Measurements from ENCODE around the gene PPP2R5D. TPM values are rescaled to one million over a fixed set of nuclear protein-coding genes. Genes with fewer than 3 reads are reported as not detected.
"Not testable (repeated sequence)": the region's sequence is repeated elsewhere in the genome, so short reads cannot be mapped to it uniquely, and the experiment has no call there.

Gene PPP2R5D
- total RNA-seq, 1 experiment from 2014 or later, result 94.2 TPM

DNA sequence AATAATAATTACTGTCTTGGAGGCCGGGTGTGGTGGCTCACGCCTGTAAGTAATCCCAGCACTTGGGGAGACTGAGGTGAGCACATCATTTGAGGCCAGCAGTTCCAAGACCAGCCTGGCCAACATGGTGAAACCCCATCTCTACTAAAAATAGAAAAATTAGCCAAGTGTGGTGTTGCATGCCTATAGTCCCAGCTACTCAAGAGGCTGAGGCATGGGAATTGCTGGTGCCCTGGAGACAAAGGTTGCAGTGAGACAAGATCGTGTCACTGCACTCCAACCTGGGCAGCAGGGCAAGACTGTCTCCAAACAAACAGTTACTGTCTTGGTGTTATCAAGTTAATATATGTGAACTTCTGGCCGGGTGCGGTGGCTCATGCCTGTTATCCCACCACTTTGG, 42.0 kb downstream of the PPP2R5D start:
- no peak for DNase-seq (ENCODE audit: low read depth)

DNA sequence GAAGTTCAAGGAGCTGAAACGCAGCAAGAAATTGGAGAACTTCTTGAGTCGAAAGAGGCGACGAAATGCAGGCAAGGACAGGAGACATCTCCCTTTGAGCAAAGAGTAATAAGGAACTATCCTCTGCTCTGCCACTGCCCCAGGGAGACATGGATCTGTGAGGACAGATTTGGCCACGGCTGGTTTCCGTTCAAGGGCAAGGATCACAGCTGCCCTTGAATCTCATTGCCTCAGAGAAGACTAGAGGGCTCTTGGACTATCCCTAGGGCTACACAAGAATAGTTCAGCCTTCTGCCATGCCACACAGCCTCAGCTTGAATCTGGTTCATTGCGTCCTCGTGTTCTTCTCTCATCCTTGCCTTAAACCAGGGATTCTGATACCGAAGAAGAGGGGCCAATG, 44.8 kb downstream of the PPP2R5D start:
- no peak for DNase-seq (ENCODE audit: low read depth)

DNA sequence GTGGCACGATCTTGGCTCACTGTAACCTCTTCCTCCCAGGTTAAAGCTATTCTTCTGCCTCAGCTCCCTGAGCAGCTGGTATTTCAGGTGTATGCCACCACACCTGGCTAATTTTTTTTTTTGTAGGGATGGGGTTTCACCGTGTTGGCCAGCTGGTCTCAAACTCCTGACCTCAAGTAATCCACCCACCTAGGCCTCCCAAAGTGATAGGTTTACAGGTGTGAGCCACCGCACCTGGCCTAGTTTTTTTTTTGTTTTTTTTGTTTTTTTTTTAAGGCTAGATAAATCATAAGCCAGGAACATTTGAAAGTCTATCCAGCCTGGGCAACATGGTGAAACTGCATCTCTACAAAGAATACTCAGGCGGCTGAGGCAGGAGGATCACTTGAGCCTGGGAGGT, 48.0 kb downstream of the PPP2R5D start:
- no peak for DNase-seq (ENCODE audit: low read depth)

DNA sequence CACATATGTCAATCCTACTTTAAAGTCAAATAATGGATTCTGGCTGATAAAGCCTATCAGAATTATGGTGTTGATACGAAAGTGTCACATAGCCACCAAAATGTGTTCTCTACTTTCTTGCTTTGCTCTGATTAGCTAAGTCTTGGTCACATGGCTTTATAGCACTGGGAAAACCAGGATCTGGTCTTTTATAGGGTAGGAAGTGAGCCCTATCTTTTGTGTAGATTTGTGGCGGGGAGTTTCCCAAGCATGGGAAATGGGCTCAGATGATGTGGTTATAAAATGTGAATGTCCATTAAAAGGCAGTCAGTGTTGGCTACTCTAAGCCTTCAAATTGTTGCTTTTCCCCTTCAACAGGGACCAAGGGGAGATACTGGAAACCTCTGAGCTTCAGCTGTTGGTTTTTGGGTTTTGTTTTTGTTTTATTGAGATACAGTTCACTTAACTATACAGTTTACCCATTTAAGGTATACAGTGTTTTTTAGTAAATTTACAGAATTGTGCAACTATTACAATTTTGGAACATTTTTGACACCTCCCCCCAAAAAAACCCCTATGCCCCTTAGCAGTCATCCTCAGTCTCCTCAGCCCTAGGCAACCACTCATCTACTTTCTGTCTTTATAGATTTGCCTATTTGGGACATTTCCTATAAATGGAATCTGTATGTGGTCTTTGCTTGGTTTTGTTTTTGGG, 49.3 kb downstream of the PPP2R5D start:
- DNase-seq (ENCODE audit: low read depth), result no peak

DNA sequence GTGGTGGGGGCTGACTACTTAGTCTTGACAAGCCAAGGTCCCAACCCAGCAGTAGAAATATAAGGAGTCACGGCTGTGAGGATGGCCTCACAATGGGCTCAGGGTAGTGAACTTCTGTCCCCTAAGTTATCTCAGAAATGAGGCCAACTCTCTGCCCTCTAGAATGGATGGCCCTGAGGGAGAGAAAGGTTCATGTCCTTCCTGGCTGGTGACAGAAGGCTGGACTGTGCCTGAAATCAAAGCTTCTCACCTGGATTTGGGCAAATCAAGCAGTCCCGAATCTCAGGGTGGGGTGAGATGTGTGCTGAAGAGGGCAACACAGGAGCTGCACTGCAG, 49.8 kb downstream of the PPP2R5D start:
- no peak for DNase-seq (ENCODE audit: low read depth)

DNA sequence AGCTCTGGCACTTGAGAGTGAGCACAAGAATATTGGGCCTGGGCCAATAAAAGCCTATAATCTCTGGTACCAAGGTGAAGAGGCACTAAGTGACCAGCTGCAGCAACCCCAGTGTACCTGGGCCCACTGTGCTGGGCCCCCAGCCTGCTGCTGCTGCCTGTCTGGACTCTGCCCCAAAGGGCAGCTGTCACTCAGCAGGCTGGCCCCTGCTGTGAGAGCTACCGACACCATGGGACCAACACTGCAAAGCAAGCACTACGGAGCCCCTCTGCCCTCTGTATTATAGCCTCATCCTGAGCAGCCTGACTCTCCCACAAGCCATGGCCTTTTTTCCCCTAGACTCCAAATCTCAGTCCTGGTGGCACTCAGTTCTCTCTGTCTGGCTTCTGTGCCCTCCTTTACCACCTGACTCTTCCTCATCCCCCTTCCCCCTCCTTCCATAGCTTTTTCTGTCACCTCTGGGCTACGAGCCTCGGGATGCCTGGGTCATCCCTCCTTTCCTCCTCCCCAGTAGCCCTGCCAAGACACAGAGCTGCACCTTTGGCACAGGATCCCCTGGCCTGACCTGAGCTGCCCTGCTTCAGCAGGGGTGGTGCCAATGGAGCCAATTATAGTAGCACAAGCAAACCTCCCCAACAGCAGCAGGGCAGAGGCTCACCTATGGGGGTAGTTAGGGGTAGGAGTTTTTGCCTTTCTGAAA, 51.3 kb downstream of the PPP2R5D start:
- no peak for DNase-seq (ENCODE audit: low read depth)

DNA sequence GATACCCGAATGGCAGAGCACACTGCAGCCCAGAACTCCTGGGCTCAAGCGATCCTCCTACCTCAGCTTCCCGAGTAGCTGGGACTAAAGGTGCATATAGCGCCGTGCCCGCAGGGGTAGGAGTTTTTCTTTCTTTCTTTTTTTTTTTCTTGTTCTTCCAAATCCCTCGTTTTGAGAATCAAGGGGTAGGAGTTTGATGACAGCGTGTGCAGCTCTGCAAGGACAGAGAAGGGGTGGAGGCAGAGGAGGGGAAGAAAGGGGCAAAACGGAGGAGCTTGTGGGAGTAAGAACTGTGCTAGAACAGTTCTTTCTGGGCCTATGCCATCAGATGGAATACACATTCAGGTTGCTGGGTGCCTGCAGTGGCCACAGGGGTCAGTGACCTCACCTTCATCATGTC, 52.3 kb downstream of the PPP2R5D start:
- no peak for DNase-seq (ENCODE audit: low read depth)

DNA sequence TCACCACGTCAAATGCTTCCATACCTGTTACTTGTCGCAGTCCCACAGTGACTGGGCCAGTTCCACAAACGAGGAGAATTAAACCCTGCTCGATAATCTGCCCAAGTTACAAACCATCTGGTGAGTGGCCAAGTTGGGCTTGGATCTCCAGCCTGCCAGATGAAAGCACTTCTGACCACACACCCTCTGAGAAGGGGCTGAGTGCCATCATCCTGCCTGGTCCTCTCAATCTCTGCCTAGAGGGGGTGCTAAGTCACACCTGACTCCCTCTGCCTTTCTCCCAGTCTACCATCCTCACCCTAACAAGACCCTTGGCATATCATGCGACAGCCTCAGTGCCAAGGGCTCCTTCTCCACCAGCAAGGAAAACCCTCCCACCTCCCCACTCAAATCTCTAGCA, 52.8 kb downstream of the PPP2R5D start:
- DNase-seq (ENCODE audit: low read depth), result no peak

DNA sequence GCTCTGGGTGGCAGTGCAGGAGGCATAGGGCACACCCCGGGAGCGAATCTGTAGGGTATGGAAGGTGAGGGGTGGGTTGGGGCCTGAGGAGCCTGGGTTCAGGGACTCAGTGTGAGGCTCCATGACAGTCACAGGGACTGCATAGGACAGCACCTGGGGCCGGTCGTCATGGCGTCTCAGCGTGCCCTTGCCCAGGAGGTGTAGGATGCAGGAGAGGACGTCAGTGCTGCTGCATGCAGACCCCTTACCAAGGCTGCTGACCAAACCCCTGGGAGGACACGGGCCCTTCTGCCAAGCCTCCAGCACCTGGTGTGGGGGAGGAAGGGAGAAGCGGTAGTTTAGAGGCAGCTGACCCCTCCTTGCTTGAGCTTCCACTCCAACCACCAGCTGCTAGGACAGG, 53.3 kb downstream of the PPP2R5D start:
- DNase-seq (ENCODE audit: low read depth), result no peak

DNA sequence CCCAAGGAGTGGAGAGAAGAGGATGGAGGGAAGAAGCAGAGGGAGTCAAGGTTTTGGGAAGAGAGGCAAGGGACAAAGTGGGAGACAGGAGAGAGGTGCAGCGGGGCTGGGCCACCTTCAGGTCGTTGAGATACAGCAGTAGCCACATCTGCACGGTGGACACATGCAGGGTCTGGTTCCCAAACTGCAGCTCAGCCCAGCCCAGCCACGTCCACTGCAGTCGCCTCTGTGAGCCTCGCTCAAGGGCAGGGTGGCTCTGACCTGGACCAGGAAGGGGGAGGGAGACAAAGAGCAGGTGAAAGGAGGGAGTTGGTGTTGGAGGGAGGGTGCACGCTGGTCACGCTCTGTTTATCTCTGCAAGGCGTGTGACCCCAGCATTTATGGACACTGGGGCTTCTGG, 54.4 kb downstream of the PPP2R5D start:
- DNase-seq (ENCODE audit: low read depth), result no peak

DNA sequence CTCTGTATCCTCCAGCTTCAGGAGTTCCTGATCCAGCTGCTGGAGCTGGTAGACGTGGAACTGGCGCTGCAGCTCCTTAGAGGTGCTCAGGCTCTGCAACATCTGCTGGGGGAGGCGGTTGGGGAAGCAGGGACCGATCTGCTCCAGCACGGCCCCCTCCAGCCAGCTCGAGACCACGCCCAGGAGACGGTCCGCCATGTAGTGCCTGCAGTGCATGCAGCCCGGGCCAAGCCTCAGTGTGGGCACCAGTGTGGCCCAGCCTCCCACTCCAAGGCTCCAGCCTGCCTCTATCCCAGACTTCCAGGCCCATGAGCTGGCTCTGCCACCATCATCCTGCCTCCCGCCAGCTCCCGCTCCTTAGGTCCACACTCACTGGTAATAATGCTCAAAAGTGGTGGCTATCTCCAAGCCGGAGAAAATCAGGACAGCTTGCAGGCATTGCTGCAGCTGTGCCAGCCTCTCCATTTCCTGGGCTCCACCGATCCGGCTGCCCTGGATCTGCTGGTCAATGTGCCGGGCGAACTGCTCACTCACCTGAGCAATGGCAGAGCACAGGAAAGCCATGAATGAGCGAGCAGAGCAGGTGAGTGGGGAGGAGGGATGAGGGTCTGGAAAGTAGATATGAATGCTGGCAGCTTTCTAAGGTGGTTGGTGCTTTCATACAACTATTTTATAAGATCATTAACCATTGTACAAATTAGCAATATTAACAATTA, 56.3 kb downstream of the PPP2R5D start:
- DNase-seq (ENCODE audit: low read depth), result no peak

DNA sequence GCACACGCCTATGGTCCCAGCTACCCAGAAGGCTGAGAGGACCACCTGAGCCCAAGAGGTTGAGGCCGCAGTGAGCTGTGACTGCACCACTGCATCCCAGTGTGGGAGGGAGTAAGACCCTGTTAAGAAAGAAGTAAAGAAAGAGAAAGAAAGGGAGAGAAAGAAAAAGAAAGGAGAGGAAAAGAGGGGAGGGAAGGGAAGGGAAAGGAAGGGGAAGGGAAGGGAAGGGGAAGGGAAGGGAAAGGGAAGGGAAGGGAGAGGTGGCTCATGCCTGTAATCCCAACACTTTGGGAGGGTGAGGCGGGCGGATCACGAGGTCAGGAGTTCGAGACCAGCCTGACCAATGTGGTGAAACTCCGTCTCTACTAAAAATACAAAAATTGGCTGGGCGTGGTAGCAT, 57.1 kb downstream of the PPP2R5D start:
- not testable (repeated sequence) for DNase-seq (ENCODE audit: low read depth)

DNA sequence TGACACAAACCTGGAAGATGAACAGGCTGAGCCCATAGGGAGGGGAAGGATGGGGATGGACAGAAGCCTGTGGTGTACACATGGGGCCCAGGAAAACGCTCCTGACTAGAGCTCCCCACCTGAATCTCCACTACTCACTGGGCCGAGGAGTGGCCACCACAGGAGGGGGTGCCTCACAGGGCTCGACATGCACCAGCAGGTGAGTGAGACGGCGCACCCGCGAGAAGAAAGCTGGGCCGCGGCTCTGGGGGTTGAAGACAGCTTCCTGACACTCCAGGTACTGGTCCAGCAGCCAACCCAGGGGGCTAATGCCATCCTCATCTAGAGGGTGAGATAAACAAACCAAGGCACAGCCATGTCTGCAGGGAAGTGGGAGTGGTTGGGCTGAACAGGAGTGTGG, 58.9 kb downstream of the PPP2R5D start:
- no peak for DNase-seq (ENCODE audit: low read depth)

DNA sequence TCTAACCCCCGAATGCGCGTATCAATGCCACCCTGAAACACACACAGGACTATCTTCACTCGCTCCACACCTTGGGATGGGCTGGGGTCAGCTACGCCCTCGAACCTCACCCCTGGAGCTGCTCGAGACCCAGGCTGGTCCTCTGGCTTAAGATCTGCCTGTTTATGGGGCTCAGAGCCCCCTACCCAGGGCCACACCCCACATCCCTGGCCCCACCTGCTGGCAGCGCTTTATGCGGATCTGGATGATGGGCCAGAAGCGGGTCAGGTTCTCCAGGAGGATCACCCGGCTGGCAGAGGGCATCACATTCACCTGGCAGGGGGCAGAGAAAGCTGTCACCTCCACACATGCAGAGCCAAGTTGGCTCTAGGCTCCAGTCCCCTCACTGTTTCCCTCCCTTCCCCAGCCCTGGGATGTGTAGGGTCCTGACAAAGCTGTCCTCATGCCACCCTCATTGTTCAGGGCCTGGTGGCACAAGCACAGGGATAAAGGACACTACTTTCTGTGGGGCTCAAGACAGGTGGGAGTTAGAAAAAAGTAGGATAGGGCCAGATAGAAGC, 61.1 kb downstream of the PPP2R5D start:
- DNase-seq (ENCODE audit: low read depth), result no peak

DNA sequence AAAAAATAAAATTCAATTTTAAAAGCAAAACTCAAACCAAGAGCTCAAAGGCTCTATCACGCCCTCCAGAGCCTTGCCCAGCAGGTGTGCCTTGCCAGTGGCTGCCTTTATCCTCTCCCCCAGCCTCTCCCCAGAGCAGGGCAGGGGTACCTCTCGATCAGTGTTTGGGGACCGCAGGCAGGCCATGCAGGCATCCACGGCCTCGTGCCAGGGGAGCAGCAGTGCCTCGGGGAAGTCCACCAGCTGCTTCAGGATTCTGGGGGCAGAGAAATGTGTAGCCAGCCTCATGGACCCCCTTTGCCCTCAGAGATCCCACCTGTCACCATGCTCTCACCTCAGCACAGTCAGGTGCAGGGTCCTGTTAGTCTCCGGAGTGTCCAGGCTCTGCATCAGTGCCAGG, 63.6 kb downstream of the PPP2R5D start:
- DNase-seq (ENCODE audit: low read depth), result no peak

DNA sequence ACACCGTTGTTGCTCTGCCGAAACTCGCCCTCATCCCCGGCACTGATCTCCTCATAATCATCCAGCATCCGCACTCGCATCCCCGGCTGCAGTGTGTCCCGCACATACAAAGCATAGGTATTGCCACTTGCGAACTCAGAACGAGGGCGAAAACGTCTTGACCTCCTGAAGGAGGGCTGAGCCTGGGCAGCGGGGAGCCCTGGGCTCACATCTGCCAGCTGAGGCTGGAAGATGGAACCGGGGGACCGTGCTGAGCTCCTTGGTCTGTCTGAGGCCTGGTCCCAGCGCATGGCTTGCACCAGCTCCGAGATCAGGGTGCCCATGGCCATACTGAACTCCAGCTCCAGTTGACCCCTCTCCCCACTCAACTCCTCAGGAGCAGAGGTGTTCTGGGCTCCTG, 66.6 kb downstream of the PPP2R5D start:
- DNase-seq (ENCODE audit: low read depth), result no peak

DNA sequence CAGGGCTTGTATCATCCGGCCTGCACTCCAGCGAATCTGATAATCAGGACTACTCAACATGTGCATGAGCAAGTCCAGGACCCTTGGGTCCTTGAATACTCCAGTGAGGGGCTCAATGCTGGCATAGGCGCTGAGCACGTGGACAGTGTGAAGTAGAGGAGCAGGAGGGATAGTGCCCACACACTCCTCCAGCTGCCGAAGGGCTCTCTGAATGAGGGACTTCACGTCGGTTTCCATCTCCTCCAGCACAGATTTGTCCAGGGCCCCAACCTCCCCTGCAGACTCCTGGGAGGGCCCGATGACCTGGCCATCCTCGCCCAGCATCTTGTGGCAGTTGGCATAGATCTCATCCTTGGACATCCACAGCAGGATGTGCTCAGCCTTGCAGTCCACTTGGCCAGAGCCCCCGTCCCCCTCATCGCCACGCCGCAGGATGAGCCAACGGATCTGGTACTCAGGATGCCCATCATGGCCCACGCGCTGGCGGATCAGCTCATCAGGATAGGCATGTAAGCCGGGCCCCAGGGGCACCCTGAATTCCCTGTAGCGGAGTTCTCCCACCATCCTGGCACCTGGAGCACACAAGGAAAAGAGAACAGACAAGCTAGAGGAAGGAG, 68.0 kb downstream of the PPP2R5D start:
- no peak for DNase-seq (ENCODE audit: low read depth)

DNA sequence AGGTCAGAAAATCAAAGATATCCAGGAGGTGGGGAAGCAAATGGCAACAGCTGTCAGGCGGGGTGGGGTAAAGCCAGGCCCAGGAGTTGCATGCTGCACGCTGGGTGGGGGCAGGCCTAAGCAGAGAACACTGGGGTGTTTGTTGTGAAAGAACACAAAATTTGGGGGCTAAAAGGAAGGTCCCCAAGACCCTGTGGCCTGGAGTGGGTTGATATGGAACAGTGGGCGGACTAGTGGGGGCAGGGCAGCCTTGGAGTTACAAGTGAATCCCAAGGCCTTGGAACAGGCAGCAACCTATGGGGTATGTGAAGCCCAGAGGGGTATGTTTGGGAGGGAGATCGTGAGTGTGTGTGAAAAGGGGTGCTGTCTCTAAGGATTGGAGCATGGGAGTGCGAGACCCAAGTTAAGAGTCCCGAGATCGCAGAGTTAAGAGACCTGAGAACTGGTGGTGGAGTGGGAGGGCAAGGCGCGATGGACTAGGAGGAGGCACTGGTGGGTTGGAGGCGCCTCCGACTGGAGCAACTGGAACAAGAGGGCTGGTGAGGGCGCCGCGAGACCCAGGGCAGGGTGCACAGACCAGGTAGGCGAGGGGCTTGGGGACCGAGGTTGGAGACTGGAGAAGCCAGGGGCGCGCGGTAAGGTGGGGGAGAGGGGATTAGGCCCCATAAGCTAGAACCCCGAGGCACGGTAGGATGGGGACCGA, 68.6 kb downstream of the PPP2R5D start:
- no peak for DNase-seq (ENCODE audit: low read depth)

DNA sequence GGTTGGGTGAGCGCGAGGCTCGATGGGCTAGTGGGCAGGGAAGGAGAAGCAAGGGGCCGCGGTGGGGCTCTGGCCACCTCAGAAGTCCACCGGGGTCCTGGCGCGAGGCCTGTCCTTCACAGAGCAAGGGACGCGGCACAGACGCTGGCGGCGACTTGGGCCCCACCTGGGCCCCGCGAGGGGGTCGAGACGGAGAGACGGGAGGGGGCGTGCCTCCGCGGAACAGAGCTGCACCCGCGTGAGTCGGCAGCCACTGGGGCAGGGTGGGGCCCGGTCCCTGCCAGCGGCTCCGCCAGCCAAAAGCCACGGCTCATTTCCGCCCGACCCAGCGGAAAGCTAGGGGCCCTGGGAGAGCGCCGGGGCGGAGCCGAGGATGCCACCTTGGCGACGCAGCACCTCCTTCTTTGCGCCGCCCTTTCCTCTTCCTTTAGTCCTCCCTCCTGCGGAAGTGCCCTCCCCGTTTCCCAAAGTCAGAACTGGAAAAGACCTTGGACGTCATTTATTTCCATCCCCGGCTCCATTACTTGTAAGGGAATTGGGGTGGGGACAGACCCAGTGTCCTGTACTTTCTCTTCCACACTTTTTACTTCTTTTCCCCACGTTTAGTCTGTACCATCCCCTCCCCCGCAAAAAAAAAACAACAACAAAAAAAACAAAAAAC, 69.3 kb downstream of the PPP2R5D start, which contains the start of gene CUL7:
CUL7 (minus strand) TSS at position 307 of the 661 bp plus-strand sequence. CDS start 1,063 bp downstream, outside the sequence.
- DNase-seq (ENCODE audit: low read depth), result peak; percentile 99

DNA sequence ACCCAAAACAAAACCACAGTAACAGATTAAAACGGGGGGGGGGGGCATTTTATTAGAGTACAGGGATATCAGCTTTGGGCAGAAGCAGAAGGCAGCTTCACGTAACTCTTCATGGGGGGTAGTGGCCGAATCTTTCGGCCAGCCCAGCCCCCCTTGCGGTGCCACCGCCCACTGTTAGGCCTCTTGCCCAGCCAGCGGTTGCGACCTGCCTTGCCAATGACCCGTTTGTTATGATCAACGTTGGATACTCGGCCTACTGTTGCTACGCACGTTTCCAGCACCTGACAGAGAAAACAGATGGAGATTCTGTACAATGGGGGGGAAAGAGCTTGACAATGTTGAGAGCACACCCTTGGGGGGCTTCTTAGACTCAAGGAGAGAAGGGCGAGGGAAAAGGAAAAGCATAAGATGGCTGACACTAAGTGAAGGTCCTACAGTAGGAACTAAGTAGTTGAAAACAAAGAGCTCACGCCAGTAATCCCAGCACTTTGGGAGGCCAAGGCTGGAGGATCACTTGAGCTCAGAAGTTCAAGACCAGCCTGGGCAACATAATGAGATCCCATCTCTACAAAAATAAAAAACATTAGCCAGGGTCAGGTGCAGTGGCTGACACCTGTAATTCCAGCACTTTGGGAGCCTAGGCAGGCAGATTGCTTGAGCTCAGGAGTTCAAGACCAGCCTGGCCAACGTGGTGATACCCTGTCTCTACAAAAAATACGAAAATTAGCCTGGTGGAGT, 70.0 kb downstream of the PPP2R5D start:
- DNase-seq (ENCODE audit: low read depth), result peak; percentile 65
